ENCODE measurements around the gene MOCOS. TPM values are rescaled to one million over a fixed set of nuclear protein-coding genes. Genes with fewer than 3 reads are reported as not detected.
A peak's percentile ranks its signal among the peaks of the same experiment; 100 is the strongest.
"Not testable (repeated sequence)": the region's sequence is repeated elsewhere in the genome, so short reads cannot be mapped to it uniquely, and the experiment has no call there.

MOCOS gene
- total and polyA plus RNA-seq, 2 of the 8 experiments (the other 6 are each of a cell fraction or from before 2014, with no cell fraction given) = 4.7 to 5.8 TPM

DNA sequence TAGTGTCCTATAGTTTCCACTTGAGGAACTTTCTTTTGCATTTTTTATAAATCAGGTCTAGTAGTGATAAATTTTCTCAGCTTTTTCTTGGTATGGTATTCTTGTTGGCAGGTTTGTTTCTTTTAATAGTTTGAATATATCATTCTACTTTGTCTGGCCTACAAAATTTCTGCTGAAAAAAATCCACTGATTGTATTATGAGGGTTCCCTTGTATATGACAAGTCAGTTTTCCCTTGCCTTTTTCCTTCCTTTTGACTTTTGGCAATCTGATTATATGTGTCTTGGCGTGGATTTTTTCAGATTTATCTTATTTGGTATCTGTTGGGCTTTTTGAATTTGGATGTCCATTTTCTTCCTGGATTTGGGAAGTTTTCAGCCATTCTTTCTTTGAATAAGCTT is 41.9 kb downstream of the MOCOS start (continued):
- no peak for TF ChIP-seq NANOG (IDR thresholded peaks at IDR 0.05; ENCODE audit: insufficient read depth, low read depth, low read length, poor library complexity, severe bottlenecking)

DNA sequence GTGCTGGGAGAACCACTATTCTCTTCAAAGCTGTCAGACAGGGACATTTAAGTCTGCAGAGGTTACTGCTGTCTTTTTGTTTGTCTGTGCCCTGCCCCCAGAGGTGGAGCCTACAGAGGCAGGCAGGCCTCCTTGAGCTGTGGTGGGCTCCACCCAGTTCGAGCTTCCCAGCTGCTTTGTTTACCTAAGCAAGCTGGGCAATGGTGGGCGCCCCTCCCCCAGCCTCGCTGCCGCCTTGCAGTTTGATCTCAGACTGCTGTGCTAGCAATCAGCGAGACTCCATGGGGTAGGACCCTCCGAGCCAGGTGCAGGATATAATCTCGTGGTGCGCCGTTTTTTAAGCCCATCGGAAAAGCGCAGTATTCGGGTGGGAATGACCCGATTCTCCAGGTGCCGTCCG is 53.2 kb downstream of the MOCOS start:
- H3K4me3 ChIP-seq (ENCODE audit: extremely low read depth in 1 of 4, insufficient read depth in 2 of 4, low read depth in 3 of 4, low read length in 4 of 4); H4K5ac ChIP-seq (ENCODE audit: insufficient read length, low read depth, low read length); H3K79me1 ChIP-seq (ENCODE audit: low read depth, low read length); H3K14ac ChIP-seq (ENCODE audit: insufficient read length); H2BK5ac ChIP-seq (ENCODE audit: low read depth, low read length); H3K4me2 ChIP-seq (ENCODE audit: insufficient read depth in 1 of 2, low read depth in 2 of 2, low read length in 2 of 2); H4K91ac ChIP-seq (replicated peaks; ENCODE audit: insufficient read length, low read length); H2BK15ac ChIP-seq (ENCODE audit: low read length); H4K8ac ChIP-seq (ENCODE audit: extremely low read depth, insufficient read depth, low read length); H3K36me3 ChIP-seq (ENCODE audit: control insufficient read depth in 2 of 4, insufficient read depth in 4 of 4, low read length in 3 of 4); H3K27me3 ChIP-seq (replicated peaks in 1 of 4; ENCODE audit: control insufficient read depth in 3 of 4, extremely low read depth in 1 of 4, insufficient read depth in 3 of 4, low read length in 3 of 4); H3K56ac ChIP-seq (replicated peaks; ENCODE audit: insufficient read length, low read depth, low read length); H3K18ac ChIP-seq (ENCODE audit: extremely low read depth, low read length); POLR2A ChIA-PET (ENCODE audit: partially characterized antibody); H3K4me1 ChIP-seq (replicated peaks in 1 of 4; ENCODE audit: control insufficient read depth in 3 of 4, insufficient read depth in 4 of 4, low read length in 3 of 4); H4K20me1 ChIP-seq (replicated peaks in 1 of 2; ENCODE audit: control insufficient read depth in 1 of 2, insufficient read depth in 2 of 2, low read length in 2 of 2); H3K4ac ChIP-seq (replicated peaks; ENCODE audit: insufficient read length, low read depth, low read length); H3K79me2 ChIP-seq (ENCODE audit: control insufficient read depth in 1 of 2, insufficient read depth in 2 of 2, low read length in 2 of 2); H2BK120ac ChIP-seq (replicated peaks; ENCODE audit: low read depth, low read length); H3K27ac ChIP-seq (ENCODE audit: low read depth, low read length); H3K23me2 ChIP-seq (ENCODE audit: low read depth, low read length); H2BK20ac ChIP-seq (ENCODE audit: low read length); H2BK12ac ChIP-seq (ENCODE audit: low read depth, low read length); H2AFZ ChIP-seq (ENCODE audit: low read length); H3K9me3 ChIP-seq (ENCODE audit: insufficient read depth in 2 of 2, low read depth in 1 of 2, low read length in 1 of 2); H2AK5ac ChIP-seq (ENCODE audit: low read depth, low read length); H3K23ac ChIP-seq (ENCODE audit: insufficient read length); FAIRE-seq; H3K9ac ChIP-seq (replicated peaks in 1 of 4; ENCODE audit: extremely low read depth in 1 of 4, low read depth in 3 of 4, low read length in 3 of 4): not testable (repeated sequence)
- DNase-seq (ENCODE audit: low read depth in 1 of 2, low spot score in 2 of 2) = peak in 1 of 2 experiments; percentile 74
- CTCF ChIA-PET (ENCODE audit: partially characterized antibody) = interaction anchor here (1.4 kb wide), 1 partner anchor 172 kb away, joined by 3 read pairs; no protein-coding TSS in a partner anchor
- WGBS, 2 experiments (ENCODE audit: extremely low coverage in 1 of 2, insufficient coverage in 1 of 2, insufficient read length in 1 of 2, insufficient replicate concordance in 2 of 2, low coverage in 1 of 2, low lambda C conversion rate in 2 of 2, missing lambda C conversion rate in 1 of 2) = no CpG with 5 or more reads among the region's 15 CpGs

All from H1 (cell line).